Measurements from ENCODE around the gene TMEM59L.

DNA sequence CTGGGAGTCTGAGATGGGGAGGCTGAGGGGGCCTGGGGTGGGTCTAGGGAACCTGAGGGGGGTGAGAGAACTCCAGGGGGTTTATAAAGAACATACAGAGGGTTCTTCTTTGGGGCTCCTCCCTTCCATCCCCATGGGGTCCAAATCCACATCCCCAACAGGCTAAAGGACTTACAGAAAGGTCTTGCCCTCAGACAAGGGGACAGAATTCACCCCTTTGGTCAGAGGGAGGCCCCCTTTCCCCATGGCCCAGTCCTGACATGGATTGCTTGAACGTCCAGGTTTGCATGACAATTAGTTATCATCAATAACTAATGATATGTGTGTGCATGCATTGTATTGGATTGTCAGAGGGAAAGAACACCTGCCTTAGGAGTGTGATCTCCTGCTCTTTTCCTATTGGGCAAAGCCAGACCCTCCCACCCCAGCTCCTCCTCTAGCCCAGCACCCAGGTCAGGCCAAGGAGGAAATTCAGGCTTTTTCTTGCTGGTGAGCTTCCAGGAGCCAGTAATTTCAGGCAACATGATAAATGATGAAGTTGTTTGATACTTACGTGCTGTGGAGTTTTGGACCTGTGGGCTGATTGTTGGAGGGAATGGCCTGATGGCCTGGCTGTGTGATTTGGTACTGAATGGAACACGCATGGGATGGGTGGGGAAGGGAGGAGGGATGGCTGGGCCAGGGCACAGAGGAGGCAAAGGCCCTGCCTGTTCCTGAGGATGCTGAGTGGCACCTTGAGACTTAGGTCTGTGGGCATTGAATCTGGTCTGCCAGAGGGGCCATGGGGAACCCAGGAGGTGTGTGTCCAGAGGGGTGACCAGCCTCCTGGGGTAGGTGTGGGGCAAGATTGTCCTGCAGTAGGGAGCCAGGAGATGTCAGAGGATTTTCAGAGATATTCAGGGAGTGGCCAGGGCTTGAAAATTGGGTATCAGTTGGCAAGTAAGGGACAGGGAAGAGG is 25.3 kb downstream of the TMEM59L start:
- TF ChIP-seq, protein P1, sequence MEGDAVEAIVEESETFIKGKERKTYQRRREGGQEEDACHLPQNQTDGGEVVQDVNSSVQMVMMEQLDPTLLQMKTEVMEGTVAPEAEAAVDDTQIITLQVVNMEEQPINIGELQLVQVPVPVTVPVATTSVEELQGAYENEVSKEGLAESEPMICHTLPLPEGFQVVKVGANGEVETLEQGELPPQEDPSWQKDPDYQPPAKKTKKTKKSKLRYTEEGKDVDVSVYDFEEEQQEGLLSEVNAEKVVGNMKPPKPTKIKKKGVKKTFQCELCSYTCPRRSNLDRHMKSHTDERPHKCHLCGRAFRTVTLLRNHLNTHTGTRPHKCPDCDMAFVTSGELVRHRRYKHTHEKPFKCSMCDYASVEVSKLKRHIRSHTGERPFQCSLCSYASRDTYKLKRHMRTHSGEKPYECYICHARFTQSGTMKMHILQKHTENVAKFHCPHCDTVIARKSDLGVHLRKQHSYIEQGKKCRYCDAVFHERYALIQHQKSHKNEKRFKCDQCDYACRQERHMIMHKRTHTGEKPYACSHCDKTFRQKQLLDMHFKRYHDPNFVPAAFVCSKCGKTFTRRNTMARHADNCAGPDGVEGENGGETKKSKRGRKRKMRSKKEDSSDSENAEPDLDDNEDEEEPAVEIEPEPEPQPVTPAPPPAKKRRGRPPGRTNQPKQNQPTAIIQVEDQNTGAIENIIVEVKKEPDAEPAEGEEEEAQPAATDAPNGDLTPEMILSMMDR (IDR thresholded peaks at IDR 0.05): no peak
- TF ChIP-seq POLR2A (IDR thresholded peaks at IDR 0.05): no peak
